H9 (cell line): Measurements from ENCODE around the gene MIB2. TPM values are rescaled to one million over a fixed set of nuclear protein-coding genes. Genes with fewer than 3 reads are reported as not detected.

Experiments
- DNase-seq: peaks from one replicate; pipeline ENCODE4 v3.0.0-alpha.2; 2017
- H2AFZ ChIP-seq: one replicate; pipeline ENCODE4 v1.6.1; 2013; ENCODE audit warnings: mild to moderate bottlenecking, low read length, control low read depth, moderate library complexity
- H2AK5ac ChIP-seq: 2 replicates; pipeline ENCODE4 v1.6.1; 2013; ENCODE audit warnings: low read length, control low read depth, mixed read lengths; ENCODE audit not compliant: insufficient read length
- H2BK120ac ChIP-seq: one replicate; pipeline ENCODE4 v1.6.1; 2013; ENCODE audit warnings: low read depth, mild to moderate bottlenecking, low read length, control low read depth, inconsistent platforms; ENCODE audit not compliant: poor library complexity, severe bottlenecking
- H2BK12ac ChIP-seq: 2 replicates; pipeline ENCODE4 v1.6.1; 2013; ENCODE audit warnings: low read length, control low read depth, mixed read lengths, low read depth; ENCODE audit not compliant: insufficient read length
- H2BK15ac ChIP-seq: 2 replicates; pipeline ENCODE4 v1.6.1; 2013; ENCODE audit warnings: low read depth, low read length, control low read depth
- H2BK20ac ChIP-seq: one replicate; pipeline ENCODE4 v1.6.1; 2013; ENCODE audit warnings: low read depth, mild to moderate bottlenecking, low read length, control low read depth, inconsistent platforms; ENCODE audit not compliant: poor library complexity, severe bottlenecking
- H2BK5ac ChIP-seq: 2 replicates; pipeline ENCODE4 v1.6.1; 2013; ENCODE audit warnings: low read length, control low read depth, mixed read lengths; ENCODE audit not compliant: insufficient read length
- H3K14ac ChIP-seq: 2 replicates; pipeline ENCODE4 v1.6.1; 2013; ENCODE audit warnings: low read length, control low read depth; ENCODE audit not compliant: insufficient read depth
- H3K18ac ChIP-seq: 2 replicates; pipeline ENCODE4 v1.6.1; 2013; ENCODE audit warnings: low read depth, mild to moderate bottlenecking, mixed read lengths, low read length, control low read depth; ENCODE audit not compliant: insufficient read length
- H3K23ac ChIP-seq: 2 replicates; pipeline ENCODE4 v1.6.1; 2013; ENCODE audit warnings: low read length, control low read depth, mixed read lengths, low read depth; ENCODE audit not compliant: insufficient read length
- H3K23me2 ChIP-seq: 2 replicates; pipeline ENCODE4 v1.6.1; 2013; ENCODE audit warnings: low read depth, mild to moderate bottlenecking, mixed read lengths, low read length, control low read depth; ENCODE audit not compliant: insufficient read length, poor library complexity, severe bottlenecking
- H3K27ac ChIP-seq: 2 replicates; pipeline ENCODE4 v1.5.1; 2013; ENCODE audit warnings: low read length, control low read depth, mixed read lengths, low read depth; ENCODE audit not compliant: insufficient read length
- H3K27me3 ChIP-seq: 2 replicates; pipeline ENCODE4 v1.6.1; 2013; ENCODE audit warnings: low read length, control low read depth, inconsistent platforms; ENCODE audit not compliant: insufficient read depth
- H3K4ac ChIP-seq: 2 replicates; pipeline ENCODE4 v1.6.1; 2013; ENCODE audit warnings: low read depth, mild to moderate bottlenecking, control low read depth, inconsistent platforms, low read length, moderate library complexity
- H3K4me1 ChIP-seq: 2 replicates; pipeline ENCODE4 v1.6.1; 2013; ENCODE audit warnings: low read length, control low read depth, inconsistent platforms; ENCODE audit not compliant: insufficient read depth
- H3K4me2 ChIP-seq: 2 replicates; pipeline ENCODE4 v1.6.1; 2013; ENCODE audit warnings: low read length, control low read depth, mixed read lengths; ENCODE audit not compliant: insufficient read length, insufficient read depth
- H3K56ac ChIP-seq: 2 replicates; pipeline ENCODE4 v1.6.1; 2013; ENCODE audit warnings: low read depth, mild to moderate bottlenecking, mixed read lengths, low read length, control low read depth; ENCODE audit not compliant: insufficient read length
- H3K79me1 ChIP-seq: 2 replicates; pipeline ENCODE4 v1.6.1; 2013; ENCODE audit warnings: low read depth, mild to moderate bottlenecking, moderate library complexity, low read length, control low read depth, inconsistent platforms; ENCODE audit not compliant: insufficient read depth, poor library complexity, severe bottlenecking
- H3K79me2 ChIP-seq: 2 replicates; pipeline ENCODE4 v1.6.1; 2013; ENCODE audit warnings: low read length, control low read depth, inconsistent platforms; ENCODE audit not compliant: insufficient read depth
- H3K9ac ChIP-seq: 2 replicates; pipeline ENCODE4 v1.6.1; 2013; ENCODE audit warnings: low read length, control low read depth, mixed read lengths; ENCODE audit not compliant: insufficient read length; ENCODE audit errors: extremely low read depth
- H3K9me3 ChIP-seq: one replicate; pipeline ENCODE4 v1.6.1; 2013; ENCODE audit warnings: low read depth, low read length, inconsistent platforms; ENCODE audit not compliant: control insufficient read depth
- H3T11ph ChIP-seq: one replicate; pipeline ENCODE4 v1.6.1; 2013; ENCODE audit warnings: mild to moderate bottlenecking, low read length, control low read depth, inconsistent platforms
- H4K20me1 ChIP-seq: one replicate; pipeline ENCODE4 v1.6.1; 2013; ENCODE audit not compliant: control insufficient read depth, insufficient read length, insufficient read depth
- H4K5ac ChIP-seq: 2 replicates; pipeline ENCODE4 v1.6.1; 2013; ENCODE audit warnings: low read depth, mild to moderate bottlenecking, mixed read lengths, low read length, control low read depth; ENCODE audit not compliant: insufficient read length
- H4K8ac ChIP-seq: replicated peaks from 2 replicates; pipeline ENCODE4 v1.6.1; 2013; ENCODE audit warnings: low read length, control low read depth, mixed read lengths, low read depth; ENCODE audit not compliant: insufficient read length
- H4K91ac ChIP-seq: 2 replicates; pipeline ENCODE4 v1.6.1; 2013; ENCODE audit warnings: low read depth, mild to moderate bottlenecking, moderate library complexity, mixed read lengths, low read length, control low read depth; ENCODE audit not compliant: insufficient read length
- H3K27ac Mint-ChIP-seq, 3 experiments: 2 replicates in 2 of 3; 3 replicates in 1 of 3; pipeline ENCODE4 v1.8.0; 2020 to 2021; ENCODE audit warnings: mixed read lengths in 3 of 3, mild to moderate bottlenecking in 1 of 3, moderate library complexity in 1 of 3
- H3K27me3 Mint-ChIP-seq: 2 replicates; pipeline ENCODE4 v1.8.0; 2021; ENCODE audit warnings: low read depth, mild to moderate bottlenecking, moderate library complexity, mixed read lengths
- H3K36me3 Mint-ChIP-seq, 3 experiments: 2 replicates in 2 of 3; 3 replicates in 1 of 3; pipeline ENCODE4 v1.8.0; 2020 to 2021; ENCODE audit warnings: low read depth in 3 of 3, mixed read lengths in 3 of 3; ENCODE audit not compliant: insufficient read depth in 1 of 3
- H3K4me1 Mint-ChIP-seq, 2 experiments: 2 replicates each; pipeline ENCODE4 v1.8.0; 2020; ENCODE audit warnings: mixed read lengths in 2 of 2
- H3K4me3 Mint-ChIP-seq, 2 experiments: 2 replicates in 1 of 2; 3 replicates in 1 of 2; pipeline ENCODE4 v1.8.0; 2020 to 2021; ENCODE audit warnings: mild to moderate bottlenecking in 2 of 2, mixed read lengths in 2 of 2, moderate library complexity in 1 of 2
- H3K9me3 Mint-ChIP-seq, 2 experiments: 2 replicates in 1 of 2; 3 replicates in 1 of 2; pipeline ENCODE4 v1.8.0; 2020; ENCODE audit warnings: mild to moderate bottlenecking in 2 of 2, mixed read lengths in 2 of 2, moderate library complexity in 1 of 2
- CTCF ChIP-seq: fragments of 200-600 bp; sonication (generic); conservative IDR thresholded peaks from 3 replicates; pipeline ENCODE4 v1.8.0; 2021; ENCODE audit warnings: antibody characterized with exemption, mild to moderate bottlenecking
- WGBS: extraction: QIAGEN DNeasy Blood & Tissue Kit; methylation state at CpG from one replicate; pipeline ENCODE4 v1.1.7; 2013; ENCODE audit warnings: missing lambda C conversion rate, low lambda C conversion rate, mixed read lengths; ENCODE audit not compliant: insufficient read length; ENCODE audit errors: extremely low coverage; 5-methylcytosine and 5-hydroxymethylcytosine counted together
- total RNA-seq: library from RNA; stranded (reverse); gene quantifications from 2 replicates; pipeline ENCODE4 v1.2.1, GENCODE V29; 2021

MIB2 gene
- total RNA-seq, 1 experiment from 2014 or later = 77.8 TPM

- peaks cover 5% of the 10 kb centered on the region; the same call in 1 of the 2 replicates for H3K4me1 ChIP-seq
- no peak overlapping the region for H3K18ac ChIP-seq
- no peak overlapping the region for H4K5ac ChIP-seq
- H3K56ac ChIP-seq = no peak overlapping the region
- no peaks in the 10 kb centered on the region for H3K79me2 ChIP-seq
- no peak overlapping the region for H4K8ac ChIP-seq
- H3K4me1 Mint-ChIP-seq = peaks cover 16 to 19% of the 10 kb centered on the region in 2 experiments
- H3K4me2 ChIP-seq = no peak overlapping the region
- WGBS = no CpG with 5 or more reads among the region's 11 CpGs
- H3K27ac Mint-ChIP-seq = peak overlapping the region in 1 of 3 experiments; percentile 71; a peak in 1 of 7 replicates
- H2AFZ ChIP-seq = no peak overlapping the region
- H2BK5ac ChIP-seq = no peak overlapping the region
- H2BK20ac ChIP-seq = no peak overlapping the region
- no peaks in the 10 kb centered on the region for H3K79me1 ChIP-seq
- no peak overlapping the region for H3K4ac ChIP-seq
- H2BK15ac ChIP-seq = no peak overlapping the region
- no peaks in the 10 kb centered on the region for H3K27me3 Mint-ChIP-seq
- H3K23me2 ChIP-seq = peaks cover 15% of the 10 kb centered on the region
- H3K27me3 ChIP-seq = no peaks in the 10 kb centered on the region
- no peaks in the 10 kb centered on the region; a peak in 1 of 5 replicates for H3K9me3 Mint-ChIP-seq
- H4K20me1 ChIP-seq = no peaks in the 10 kb centered on the region
- no peak for TF ChIP-seq CTCF
- no peak overlapping the region for H2BK12ac ChIP-seq
- DNase-seq = no peak
- H3K9me3 ChIP-seq = no peaks in the 10 kb centered on the region
- H3K9ac ChIP-seq = no peak overlapping the region
- no peak overlapping the region for H4K91ac ChIP-seq
- H3K4me3 Mint-ChIP-seq = peak overlapping the region; percentile 74 to 86
- H3K23ac ChIP-seq = no peak overlapping the region
- H3K36me3 Mint-ChIP-seq = peaks cover 0 to 15% (median 6%) of the 10 kb centered on the region in 3 experiments; a peak in 5 of 7 replicates
- no peak overlapping the region for H2AK5ac ChIP-seq
- no peak overlapping the region for H3T11ph ChIP-seq
- H3K14ac ChIP-seq = no peak overlapping the region
- no peak overlapping the region for H2BK120ac ChIP-seq
- H3K27ac ChIP-seq = no peak overlapping the region
These were observed 2.2 kb downstream of the MIB2 start for GRCh38 chr1:1617516-1617915.
